ENCODE results near the gene TXNDC11.

TXNDC11 gene

GRCh38 chr16:11729787-11730186 lies 12.9 kb downstream of the TXNDC11 start:
- no peak for TF ChIP-seq CTCF (IDR thresholded peaks at IDR 0.05; ENCODE audit: borderline replicate concordance, insufficient read depth, low read depth, low read length)
- no peak overlapping the region for H3K4me3 ChIP-seq (ENCODE audit: low read depth, low read length)

GRCh38 chr16:11727796-11728543 lies 14.7 kb downstream of the TXNDC11 start:
- no peak for TF ChIP-seq CTCF (IDR thresholded peaks at IDR 0.05; ENCODE audit: borderline replicate concordance, insufficient read depth, low read depth, low read length)
- no peak overlapping the region for H3K4me3 ChIP-seq (ENCODE audit: low read depth, low read length)

- H3K4me3 ChIP-seq (ENCODE audit: low read depth, low read length): no peak overlapping the region
- no peak for TF ChIP-seq CTCF (IDR thresholded peaks at IDR 0.05; ENCODE audit: borderline replicate concordance, insufficient read depth, low read depth, low read length)
These were observed 16.6 kb downstream of the TXNDC11 start for GRCh38 chr16:11726008-11726407.

- no peak overlapping the region for H3K4me3 ChIP-seq (ENCODE audit: low read depth, low read length)
- no peak for TF ChIP-seq CTCF (IDR thresholded peaks at IDR 0.05; ENCODE audit: borderline replicate concordance, insufficient read depth, low read depth, low read length)
These were observed 17.2 kb downstream of the TXNDC11 start for GRCh38 chr16:11725457-11725856.

- TF ChIP-seq CTCF (IDR thresholded peaks at IDR 0.05; ENCODE audit: borderline replicate concordance, insufficient read depth, low read depth, low read length): no peak
These were observed 20.2 kb downstream of the TXNDC11 start for GRCh38 chr16:11722468-11722808.

GRCh38 chr16:11721781-11722467 lies 20.7 kb downstream of the TXNDC11 start:
- H3K4me3 ChIP-seq (ENCODE audit: low read depth, low read length): no peak overlapping the region
- no peak for TF ChIP-seq CTCF (IDR thresholded peaks at IDR 0.05; ENCODE audit: borderline replicate concordance, insufficient read depth, low read depth, low read length)

More at GRCh38 chr16:11722468-11722808, 20.2 kb downstream of the TXNDC11 start:
- no peak overlapping the region for H3K4me3 ChIP-seq (ENCODE audit: low read depth, low read length)

- no peak overlapping the region for H3K4me3 ChIP-seq (ENCODE audit: low read depth, low read length)
These were observed 22.9 kb downstream of the TXNDC11 start for GRCh38 chr16:11719762-11720161.

More at GRCh38 chr16:11719762-11720161, 22.9 kb downstream of the TXNDC11 start:
- TF ChIP-seq CTCF (IDR thresholded peaks at IDR 0.05; ENCODE audit: borderline replicate concordance, insufficient read depth, low read depth, low read length): no peak

All from GM12875 (cell line).